WTC11 (cell line): ENCODE results near the gene NTN1.

Source experiments
- ETV6 ChIP-seq: sonication (generic); formaldehyde crosslinking; IDR thresholded peaks from 2 replicates; pipeline ENCODE4 v1.8.1; 2022; ENCODE audit warnings: mild to moderate bottlenecking, missing genetic modification reagents
- FOXJ3 ChIP-seq: sonication (generic); formaldehyde crosslinking; IDR thresholded peaks from 2 replicates; pipeline ENCODE4 v1.9.0; 2021; ENCODE audit warnings: missing genetic modification reagents, mild to moderate bottlenecking, borderline replicate concordance
- TEAD4 ChIP-seq: sonication (generic); formaldehyde crosslinking; IDR thresholded peaks from 2 replicates; pipeline ENCODE4 v1.8.0; 2022; ENCODE audit warnings: mild to moderate bottlenecking, missing genetic modification reagents
- TF ChIP-seq, protein P1 (sequence below): fragments of 200-600 bp; IDR thresholded peaks from 2 replicates; pipeline ENCODE4 v1.8.0; 2022; ENCODE audit warnings: antibody characterized with exemption
- TF ChIP-seq, protein P2 (sequence below): sonication (generic); formaldehyde crosslinking; IDR thresholded peaks from 2 replicates; pipeline ENCODE4 v1.8.0; 2023; ENCODE audit warnings: mild to moderate bottlenecking, missing genetic modification reagents
- TF ChIP-seq, protein P3 (sequence below): sonication (generic); formaldehyde crosslinking; IDR thresholded peaks from 2 replicates; pipeline ENCODE4 v1.8.0; 2022; ENCODE audit warnings: mild to moderate bottlenecking, missing genetic modification reagents

DNA sequence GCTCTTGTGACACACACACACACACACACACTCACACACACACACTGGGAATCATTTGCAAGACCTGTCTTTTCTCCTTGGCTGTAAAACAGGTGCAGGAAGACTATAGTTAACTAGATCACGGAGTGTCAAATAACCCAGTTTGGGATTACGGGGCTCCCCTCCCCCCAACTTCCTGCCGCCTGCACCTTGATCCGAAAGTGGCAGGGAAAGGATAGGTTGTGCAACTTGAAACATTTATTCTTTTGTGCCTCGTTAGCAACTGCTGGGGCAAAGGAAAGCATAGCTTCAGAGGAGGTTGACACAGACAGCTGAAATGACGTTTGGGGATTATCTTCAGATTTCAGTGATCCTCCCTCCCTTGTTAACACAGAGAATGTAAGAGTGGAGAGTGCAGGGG is 149.5 kb downstream of the NTN1 start:
- TF ChIP-seq, protein P1, sequence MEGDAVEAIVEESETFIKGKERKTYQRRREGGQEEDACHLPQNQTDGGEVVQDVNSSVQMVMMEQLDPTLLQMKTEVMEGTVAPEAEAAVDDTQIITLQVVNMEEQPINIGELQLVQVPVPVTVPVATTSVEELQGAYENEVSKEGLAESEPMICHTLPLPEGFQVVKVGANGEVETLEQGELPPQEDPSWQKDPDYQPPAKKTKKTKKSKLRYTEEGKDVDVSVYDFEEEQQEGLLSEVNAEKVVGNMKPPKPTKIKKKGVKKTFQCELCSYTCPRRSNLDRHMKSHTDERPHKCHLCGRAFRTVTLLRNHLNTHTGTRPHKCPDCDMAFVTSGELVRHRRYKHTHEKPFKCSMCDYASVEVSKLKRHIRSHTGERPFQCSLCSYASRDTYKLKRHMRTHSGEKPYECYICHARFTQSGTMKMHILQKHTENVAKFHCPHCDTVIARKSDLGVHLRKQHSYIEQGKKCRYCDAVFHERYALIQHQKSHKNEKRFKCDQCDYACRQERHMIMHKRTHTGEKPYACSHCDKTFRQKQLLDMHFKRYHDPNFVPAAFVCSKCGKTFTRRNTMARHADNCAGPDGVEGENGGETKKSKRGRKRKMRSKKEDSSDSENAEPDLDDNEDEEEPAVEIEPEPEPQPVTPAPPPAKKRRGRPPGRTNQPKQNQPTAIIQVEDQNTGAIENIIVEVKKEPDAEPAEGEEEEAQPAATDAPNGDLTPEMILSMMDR = no peak
- TF ChIP-seq, protein P2, sequence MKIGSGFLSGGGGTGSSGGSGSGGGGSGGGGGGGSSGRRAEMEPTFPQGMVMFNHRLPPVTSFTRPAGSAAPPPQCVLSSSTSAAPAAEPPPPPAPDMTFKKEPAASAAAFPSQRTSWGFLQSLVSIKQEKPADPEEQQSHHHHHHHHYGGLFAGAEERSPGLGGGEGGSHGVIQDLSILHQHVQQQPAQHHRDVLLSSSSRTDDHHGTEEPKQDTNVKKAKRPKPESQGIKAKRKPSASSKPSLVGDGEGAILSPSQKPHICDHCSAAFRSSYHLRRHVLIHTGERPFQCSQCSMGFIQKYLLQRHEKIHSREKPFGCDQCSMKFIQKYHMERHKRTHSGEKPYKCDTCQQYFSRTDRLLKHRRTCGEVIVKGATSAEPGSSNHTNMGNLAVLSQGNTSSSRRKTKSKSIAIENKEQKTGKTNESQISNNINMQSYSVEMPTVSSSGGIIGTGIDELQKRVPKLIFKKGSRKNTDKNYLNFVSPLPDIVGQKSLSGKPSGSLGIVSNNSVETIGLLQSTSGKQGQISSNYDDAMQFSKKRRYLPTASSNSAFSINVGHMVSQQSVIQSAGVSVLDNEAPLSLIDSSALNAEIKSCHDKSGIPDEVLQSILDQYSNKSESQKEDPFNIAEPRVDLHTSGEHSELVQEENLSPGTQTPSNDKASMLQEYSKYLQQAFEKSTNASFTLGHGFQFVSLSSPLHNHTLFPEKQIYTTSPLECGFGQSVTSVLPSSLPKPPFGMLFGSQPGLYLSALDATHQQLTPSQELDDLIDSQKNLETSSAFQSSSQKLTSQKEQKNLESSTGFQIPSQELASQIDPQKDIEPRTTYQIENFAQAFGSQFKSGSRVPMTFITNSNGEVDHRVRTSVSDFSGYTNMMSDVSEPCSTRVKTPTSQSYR = no peak
- TF ChIP-seq TEAD4 (CRISPR knock-in tag) = no peak
- TF ChIP-seq, protein P3, sequence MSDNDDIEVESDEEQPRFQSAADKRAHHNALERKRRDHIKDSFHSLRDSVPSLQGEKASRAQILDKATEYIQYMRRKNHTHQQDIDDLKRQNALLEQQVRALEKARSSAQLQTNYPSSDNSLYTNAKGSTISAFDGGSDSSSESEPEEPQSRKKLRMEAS (CRISPR knock-in tag) = no peak
- TF ChIP-seq ETV6 (CRISPR knock-in tag) = no peak
- no peak for TF ChIP-seq FOXJ3 (CRISPR knock-in tag)
